HG03159 (cell line): ENCODE results near the gene PCDHB14.
"Not testable (repeated sequence)": the region's sequence is repeated elsewhere in the genome, so short reads cannot be mapped to it uniquely, and the experiment has no call there.

Experiments
- ATAC-seq: cut with Tn5 transposase; IDR thresholded peaks from one replicate; pipeline ENCODE4 v1.9.1; 2021; ENCODE audit warnings: mild to moderate bottlenecking, moderate library complexity; ENCODE audit not compliant: unreplicated experiment

Gene PCDHB14

GRCh38 chr5:141208478-141208877 is 14.7 kb upstream of the PCDHB14 start, which contains the start of gene PCDHB12:
TSS of gene PCDHB12 (plus strand) at chr5:141208719. CDS start at chr5:141208908, 189 bp downstream.
- ATAC-seq, result no peak

GRCh38 chr5:141210281-141210680 is 12.9 kb upstream of the PCDHB14 start:
- not testable (repeated sequence) for ATAC-seq

GRCh38 chr5:141210849-141211248 is 12.3 kb upstream of the PCDHB14 start:
- ATAC-seq, result not testable (repeated sequence)

- not testable (repeated sequence) for ATAC-seq
Measured at GRCh38 chr5:141213656-141214339, 9.3 kb upstream of the PCDHB14 start, which contains the start of gene PCDHB13. TSS of gene PCDHB13 (plus strand) at chr5:141213919. CDS start at chr5:141214124, 205 bp downstream.

- not testable (repeated sequence) for ATAC-seq
Measured at GRCh38 chr5:141214583-141214982, 8.6 kb upstream of the PCDHB14 start.

- ATAC-seq, result not testable (repeated sequence)
Measured at GRCh38 chr5:141215504-141215903, 7.6 kb upstream of the PCDHB14 start.

GRCh38 chr5:141216035-141216434 is 7.1 kb upstream of the PCDHB14 start:
- not testable (repeated sequence) for ATAC-seq

- not testable (repeated sequence) for ATAC-seq
Measured at GRCh38 chr5:141224844-141225243, 1.7 kb downstream of the PCDHB14 start.

- ATAC-seq, result not testable (repeated sequence)
Measured at GRCh38 chr5:141225421-141225820, 2.3 kb downstream of the PCDHB14 start.

- no peak for ATAC-seq
Measured at GRCh38 chr5:141234109-141234667, 11.0 kb downstream of the PCDHB14 start.

GRCh38 chr5:141235922-141236321 is 12.8 kb downstream of the PCDHB14 start:
- ATAC-seq, result not testable (repeated sequence)

GRCh38 chr5:141236516-141237313 is 13.6 kb downstream of the PCDHB14 start:
- no peak for ATAC-seq

GRCh38 chr5:141241496-141241895 is 18.4 kb downstream of the PCDHB14 start:
- no peak for ATAC-seq

GRCh38 chr5:141245250-141245717 is 22.1 kb downstream of the PCDHB14 start, which contains the start of gene PCDHB15:
TSS of gene PCDHB15 (plus strand) at chr5:141245395. CDS start at chr5:141245579, 184 bp downstream.
- ATAC-seq, result no peak

- ATAC-seq, result not testable (repeated sequence)
Measured at GRCh38 chr5:141246971-141247370, 23.8 kb downstream of the PCDHB14 start.

- not testable (repeated sequence) for ATAC-seq
Measured at GRCh38 chr5:141247434-141247833, 24.3 kb downstream of the PCDHB14 start.

- no peak for ATAC-seq
Measured at GRCh38 chr5:141250576-141250975, 27.4 kb downstream of the PCDHB14 start.

- ATAC-seq, result no peak
Measured at GRCh38 chr5:141258464-141258863, 35.3 kb downstream of the PCDHB14 start.

GRCh38 chr5:141258948-141259347 is 35.8 kb downstream of the PCDHB14 start:
- no peak for ATAC-seq

GRCh38 chr5:141260458-141261237 is 37.5 kb downstream of the PCDHB14 start:
- ATAC-seq, result no peak

GRCh38 chr5:141261238-141261546 is 38.0 kb downstream of the PCDHB14 start:
- ATAC-seq, result no peak
